Suprapubic skin (tissue), 3 donors: ENCODE results near the gene TAS2R3.
"Not testable (repeated sequence)": the region's sequence is repeated elsewhere in the genome, so short reads cannot be mapped to it uniquely, and the experiment has no call there.

Experiments
- CTCF ChIP-seq, 2 donors: fragments of 200-600 bp in 1 of 2; fragments of 450-650 bp in 1 of 2; sonication (generic) in 1 of 2; IDR thresholded peaks; one replicate each; pipeline ENCODE4 v1.5.1; 2016 to 2019; ENCODE audit warnings: antibody characterized with exemption in 2 of 2, mild to moderate bottlenecking in 1 of 2, moderate library complexity in 1 of 2
- POLR2A ChIP-seq, 2 donors: fragments of 450-650 bp; IDR thresholded peaks; one replicate each; pipeline ENCODE4 v1.6.1; 2017; ENCODE audit warnings: antibody characterized with exemption in 2 of 2, mild to moderate bottlenecking in 2 of 2, moderate library complexity in 2 of 2

GRCh38 chr7:141770083-141770583 lies 6.2 kb downstream of the TAS2R3 start:
- TF ChIP-seq POLR2A, CTCF (IDR thresholded peaks at IDR 0.05): not testable (repeated sequence)
